H1 (cell line): Measurements from ENCODE around the gene EXO1. TPM values are rescaled to one million over a fixed set of nuclear protein-coding genes. Genes with fewer than 3 reads are reported as not detected.

Experiments used
- CTCF ChIA-PET: fragments of 300-600 bp; sonication (Branson Sonifier 250); formaldehyde crosslinking; loops from one replicate; lab custom pipeline; 2021; ENCODE audit not compliant: partially characterized antibody; lab: Charles Lee
- POLR2A ChIA-PET: fragments of 300-600 bp; sonication (Branson Sonifier 250); formaldehyde crosslinking; loops from one replicate; lab custom pipeline; 2021; ENCODE audit warnings: inconsistent platforms; ENCODE audit not compliant: partially characterized antibody; lab: Charles Lee
- DNase-seq, 2 experiments: peaks; one replicate each; pipeline versions ENCODE4 v3.0.0 to v3.0.0-alpha.2; 2010 to 2022; ENCODE audit warnings: low spot score in 2 of 2, low read depth in 1 of 2, mixed read lengths in 1 of 2
- FAIRE-seq: peaks from 2 replicates; lab custom pipeline; 2011; peaks lifted over from hg19 to GRCh38; lab: Jason Lieb, UNC
- H2AFZ ChIP-seq: 2 replicates; pipeline ENCODE4 v1.8.1; 2012; ENCODE audit warnings: low read length, inconsistent platforms
- H2AK5ac ChIP-seq: 2 replicates; pipeline ENCODE4 v1.6.1; 2013; ENCODE audit warnings: low read depth, low read length
- H2BK120ac ChIP-seq: replicated peaks from 2 replicates; pipeline ENCODE3; 2013; ENCODE audit warnings: low read depth, low read length, inconsistent platforms
- H2BK12ac ChIP-seq: 2 replicates; pipeline ENCODE4 v1.6.1; 2013; ENCODE audit warnings: low read depth, low read length
- H2BK15ac ChIP-seq: 2 replicates; pipeline ENCODE4 v1.6.1; 2013; ENCODE audit warnings: low read length
- H2BK20ac ChIP-seq: 2 replicates; pipeline ENCODE4 v1.6.1; 2013; ENCODE audit warnings: low read length
- H2BK5ac ChIP-seq: 2 replicates; pipeline ENCODE4 v1.6.1; 2013; ENCODE audit warnings: low read depth, low read length
- H3K14ac ChIP-seq: 2 replicates; pipeline ENCODE4 v1.6.1; 2013; ENCODE audit warnings: inconsistent platforms; ENCODE audit not compliant: insufficient read length
- H3K18ac ChIP-seq: 2 replicates; pipeline ENCODE4 v1.6.1; 2013; ENCODE audit warnings: low read length; ENCODE audit errors: extremely low read depth
- H3K23ac ChIP-seq: 2 replicates; pipeline ENCODE4 v1.6.1; 2013; ENCODE audit warnings: inconsistent platforms; ENCODE audit not compliant: insufficient read length
- H3K23me2 ChIP-seq: 2 replicates; pipeline ENCODE4 v1.6.1; 2013; ENCODE audit warnings: low read depth, low read length
- H3K27ac ChIP-seq: 2 replicates; pipeline ENCODE4 v1.6.1; 2011; ENCODE audit warnings: low read depth, low read length, inconsistent platforms
- H3K27me3 ChIP-seq, 4 experiments: replicated peaks in 1 of 4; 1 replicate in 1 of 4; 2 replicates in 3 of 4; pipeline versions ENCODE4 v1.6.1 to v1.8.1; 2011 to 2013; ENCODE audit warnings: low read length in 3 of 4, mild to moderate bottlenecking in 3 of 4, inconsistent platforms in 2 of 4, mixed read lengths in 2 of 4, moderate library complexity in 1 of 4; ENCODE audit not compliant: control insufficient read depth in 3 of 4, insufficient read depth in 3 of 4; ENCODE audit errors: extremely low read depth in 1 of 4
- H3K36me3 ChIP-seq, 4 experiments: 2 replicates each; pipeline versions ENCODE4 v1.6.1 to v1.8.1; 2011 to 2013; ENCODE audit warnings: mild to moderate bottlenecking in 4 of 4, low read length in 3 of 4, moderate library complexity in 2 of 4, control low read depth in 1 of 4, inconsistent platforms in 1 of 4; ENCODE audit not compliant: insufficient read depth in 4 of 4, control insufficient read depth in 2 of 4
- H3K4ac ChIP-seq: replicated peaks from 2 replicates; pipeline ENCODE3; 2013; ENCODE audit warnings: low read length, low read depth, mixed read lengths, inconsistent platforms; ENCODE audit not compliant: insufficient read length
- H3K4me1 ChIP-seq, 4 experiments: replicated peaks in 1 of 4; 1 replicate in 1 of 4; 2 replicates in 3 of 4; pipeline versions ENCODE4 v1.6.1 to v1.8.1; 2011 to 2013; ENCODE audit warnings: low read length in 3 of 4, inconsistent platforms in 2 of 4, mixed read lengths in 1 of 4; ENCODE audit not compliant: insufficient read depth in 4 of 4, control insufficient read depth in 3 of 4
- H3K4me2 ChIP-seq, 2 experiments: 2 replicates each; pipeline versions ENCODE4 v1.6.1 to v1.8.1; 2011 to 2013; ENCODE audit warnings: low read depth in 2 of 2, low read length in 2 of 2, control low read depth in 1 of 2, inconsistent platforms in 1 of 2, mild to moderate bottlenecking in 1 of 2; ENCODE audit not compliant: insufficient read depth in 1 of 2
- H3K4me3 ChIP-seq, 4 experiments: fragments of 200-600, 300-600 bp in 1 of 4; sonication (generic), shearing (Covaris generic), sonication (Bioruptor Twin) in 1 of 4; 2 replicates each; pipeline versions ENCODE4 v1.5.1 to v1.8.1; 2011 to 2016; ENCODE audit warnings: low read length in 4 of 4, low read depth in 3 of 4, control low read depth in 2 of 4, inconsistent platforms in 2 of 4, mild to moderate bottlenecking in 2 of 4, mixed read lengths in 1 of 4, moderate library complexity in 1 of 4; ENCODE audit not compliant: insufficient read depth in 2 of 4; ENCODE audit errors: extremely low read depth in 1 of 4
- H3K56ac ChIP-seq: replicated peaks from 2 replicates; pipeline ENCODE3; 2013; ENCODE audit warnings: low read depth, mild to moderate bottlenecking, mixed read lengths, low read length, inconsistent platforms; ENCODE audit not compliant: insufficient read length
- H3K79me1 ChIP-seq: 2 replicates; pipeline ENCODE4 v1.6.1; 2013; ENCODE audit warnings: low read depth, low read length, control low read depth
- H3K79me2 ChIP-seq, 2 experiments: 2 replicates each; pipeline versions ENCODE4 v1.6.1 to v1.8.1; 2012 to 2013; ENCODE audit warnings: low read length in 2 of 2, mild to moderate bottlenecking in 2 of 2, inconsistent platforms in 1 of 2; ENCODE audit not compliant: insufficient read depth in 2 of 2, control insufficient read depth in 1 of 2
- H3K9ac ChIP-seq, 4 experiments: replicated peaks in 1 of 4; 1 replicate in 1 of 4; 2 replicates in 3 of 4; pipeline versions ENCODE4 v1.6.1 to v1.8.1; 2011 to 2013; ENCODE audit warnings: low read depth in 3 of 4, low read length in 3 of 4, control low read depth in 2 of 4, mild to moderate bottlenecking in 2 of 4, moderate library complexity in 2 of 4, inconsistent platforms in 1 of 4; ENCODE audit errors: extremely low read depth in 1 of 4
- H3K9me3 ChIP-seq, 2 experiments: 2 replicates each; pipeline versions ENCODE4 v1.6.1 to v1.8.1; 2012 to 2013; ENCODE audit warnings: mild to moderate bottlenecking in 2 of 2, moderate library complexity in 2 of 2, control low read depth in 1 of 2, inconsistent platforms in 1 of 2, low read depth in 1 of 2, low read length in 1 of 2, mixed read lengths in 1 of 2; ENCODE audit not compliant: insufficient read depth in 2 of 2
- H4K20me1 ChIP-seq, 2 experiments: replicated peaks in 1 of 2; 2 replicates each; pipeline versions ENCODE3 to v1.8.1; 2011 to 2013; ENCODE audit warnings: inconsistent platforms in 2 of 2, low read length in 2 of 2, mild to moderate bottlenecking in 1 of 2; ENCODE audit not compliant: insufficient read depth in 2 of 2, control insufficient read depth in 1 of 2
- H4K5ac ChIP-seq: 2 replicates; pipeline ENCODE4 v1.6.1; 2013; ENCODE audit warnings: low read length, low read depth, mixed read lengths, inconsistent platforms; ENCODE audit not compliant: insufficient read length
- H4K8ac ChIP-seq: 2 replicates; pipeline ENCODE4 v1.8.0; 2013; ENCODE audit warnings: mild to moderate bottlenecking, moderate library complexity, low read length, inconsistent platforms; ENCODE audit not compliant: insufficient read depth; ENCODE audit errors: extremely low read depth
- H4K91ac ChIP-seq: replicated peaks from 2 replicates; pipeline ENCODE3; 2013; ENCODE audit warnings: low read length, mixed read lengths, inconsistent platforms; ENCODE audit not compliant: insufficient read length
- ASH2L ChIP-seq: fragments of 200-600, 300-600 bp; sonication (generic); IDR thresholded peaks from one replicate; pipeline ENCODE4 v1.7.1; 2017; ENCODE audit warnings: low read length
- BRCA1 ChIP-seq: IDR thresholded peaks from 2 replicates; pipeline ENCODE4 v1.6.1; 2012; ENCODE audit warnings: low read depth, low read length, improper control_type of control experiment
- CBX8 ChIP-seq: fragments of 300-800, 300-1000 bp; sonication (generic); IDR thresholded peaks from 2 replicates; pipeline ENCODE4 v1.7.1; 2016; ENCODE audit warnings: low read depth, low read length, borderline replicate concordance
- CHD1 ChIP-seq: IDR thresholded peaks from 2 replicates; pipeline ENCODE4 v1.6.1; 2012; ENCODE audit warnings: low read depth, low read length, improper control_type of control experiment
- JUN ChIP-seq: IDR thresholded peaks from 2 replicates; pipeline ENCODE4 v1.6.1; 2011; ENCODE audit warnings: low read depth, mild to moderate bottlenecking, improper control_type of control experiment, low read length
- TAF1 ChIP-seq: IDR thresholded peaks from 2 replicates; pipeline ENCODE4 v1.6.1; 2011; ENCODE audit warnings: mild to moderate bottlenecking, low read depth, low read length
- WGBS, 2 experiments: shearing (Covaris generic) in 1 of 2; methylation state at CpG; one replicate each; pipeline versions ENCODE4 v1.1.6 to v1.1.7; 2013 to 2015; ENCODE audit warnings: low lambda C conversion rate in 2 of 2, mixed read lengths in 2 of 2, inconsistent platforms in 1 of 2, low coverage in 1 of 2, missing lambda C conversion rate in 1 of 2; ENCODE audit not compliant: insufficient replicate concordance in 2 of 2, insufficient coverage in 1 of 2, insufficient read length in 1 of 2; ENCODE audit errors: extremely low coverage in 1 of 2, missing lambda C conversion rate in 1 of 2; 5-methylcytosine and 5-hydroxymethylcytosine counted together
- polyA plus RNA-seq, 7 experiments: library from polyadenylated mRNA; depleted of rRNA in 3 of 7; stranded (reverse) in 5 of 7; unstranded in 2 of 7; fragments of >200 nt in 5 of 7; fragments of 200-250 nt in 2 of 7; gene quantifications; 1 replicate in 5 of 7; 2 replicates in 1 of 7; 4 replicates in 1 of 7; pipeline versions ENCODE4 v1.2.1 to v1.2.3, GENCODE V29; 2011 to 2013; ENCODE audit warnings: missing spikeins in 2 of 7, mixed read lengths in 2 of 7
- total RNA-seq: library from RNA; stranded (reverse); fragmentation: NEBNext Ultra II Directional; extraction: Animal tissue kit (Norgen Biotek cat#: 25700); gene quantifications from 2 replicates; pipeline ENCODE4 v1.2.1, GENCODE V29; 2021
- TF ChIP-seq, protein P1 (sequence below): IDR thresholded peaks from 2 replicates; pipeline ENCODE4 v1.6.1; 2012; ENCODE audit warnings: low read length, inconsistent platforms

The EXO1 gene
- total and polyA plus RNA-seq, 2 of the 8 experiments (the other 6 are each of a cell fraction or from before 2014, with no cell fraction given), result 9.2 to 43.0 TPM

DNA sequence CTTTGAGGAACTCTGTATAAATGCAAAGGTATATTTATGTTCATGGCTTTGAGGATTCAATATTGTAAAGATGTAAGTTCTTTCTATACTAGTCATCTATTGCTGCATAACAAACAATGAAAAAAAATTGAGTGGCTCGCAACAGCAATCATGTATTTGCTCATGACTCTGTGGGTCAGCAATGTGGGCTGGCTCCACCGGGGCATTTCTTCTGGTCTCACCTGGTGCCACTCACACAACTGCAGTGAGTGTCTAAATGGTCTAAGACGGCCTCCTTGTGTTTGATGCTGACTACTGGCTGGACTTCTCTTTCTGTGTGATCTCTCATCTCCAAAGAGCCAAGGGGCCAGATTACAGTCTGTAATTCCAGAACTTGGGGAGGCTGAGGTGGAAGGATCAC, 45.1 kb upstream of the EXO1 start:
- Histone ChIP-seq H2BK120ac (no peak overlapping the region), H2BK15ac (no peak overlapping the region), H3K4me3 (no peak overlapping the region), H3K36me3 (no peaks in the 10 kb centered on the region), H2BK12ac (no peak overlapping the region), H4K91ac (no peak overlapping the region), H3K4ac (no peak overlapping the region), H2AFZ (no peak overlapping the region), H3K9ac (no peak overlapping the region), H4K20me1 (no peaks in the 10 kb centered on the region), H3K14ac (no peak overlapping the region), H4K5ac (no peak overlapping the region), H2BK20ac (no peak overlapping the region), H3K79me1 (no peaks in the 10 kb centered on the region), H2BK5ac (no peak overlapping the region), H3K56ac (no peak overlapping the region), H3K23me2 (0 out of 2 replicates have a peak, but pooled peaks cover 2% of the 10 kb centered on the region), H4K8ac (no peak overlapping the region), H3K9me3 (no peaks in the 10 kb centered on the region), H2AK5ac (no peak overlapping the region), H3K18ac (no peak overlapping the region), H3K27me3 (no peaks in the 10 kb centered on the region), H3K23ac (no peak overlapping the region), H3K79me2 (no peaks in the 10 kb centered on the region), H3K4me2 (no peak overlapping the region), H3K4me1 (no peaks in the 10 kb centered on the region), H3K27ac (no peak overlapping the region)
- WGBS, 2 experiments, result 90% methylated on average over 3 of the region's 3 CpGs; no CpG with 5 or more reads in 1 of the 2 experiments
- ChIA-PET POLR2A (no interaction called here), CTCF (no interaction called here)
- FAIRE-seq, result no peak
- DNase-seq, result no peak
- TF ChIP-seq ASH2L (no peak), TAF1 (no peak), BRCA1 (no peak), JUN (no peak), CBX8 (no peak), CHD1 (no peak)
- TF ChIP-seq, protein P1, sequence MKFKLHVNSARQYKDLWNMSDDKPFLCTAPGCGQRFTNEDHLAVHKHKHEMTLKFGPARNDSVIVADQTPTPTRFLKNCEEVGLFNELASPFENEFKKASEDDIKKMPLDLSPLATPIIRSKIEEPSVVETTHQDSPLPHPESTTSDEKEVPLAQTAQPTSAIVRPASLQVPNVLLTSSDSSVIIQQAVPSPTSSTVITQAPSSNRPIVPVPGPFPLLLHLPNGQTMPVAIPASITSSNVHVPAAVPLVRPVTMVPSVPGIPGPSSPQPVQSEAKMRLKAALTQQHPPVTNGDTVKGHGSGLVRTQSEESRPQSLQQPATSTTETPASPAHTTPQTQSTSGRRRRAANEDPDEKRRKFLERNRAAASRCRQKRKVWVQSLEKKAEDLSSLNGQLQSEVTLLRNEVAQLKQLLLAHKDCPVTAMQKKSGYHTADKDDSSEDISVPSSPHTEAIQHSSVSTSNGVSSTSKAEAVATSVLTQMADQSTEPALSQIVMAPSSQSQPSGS, result no peak
